Ishikawa (cell line): ENCODE data around the gene PTPRM.

Experiments
- CEBPB ChIP-seq: IDR thresholded peaks from 2 replicates; pipeline ENCODE4 v1.6.1; 2012
- CREB1 ChIP-seq: IDR thresholded peaks from 2 replicates; pipeline ENCODE4 v1.6.1; 2012; ENCODE audit warnings: low read depth
- EP300 ChIP-seq: IDR thresholded peaks from 2 replicates; pipeline ENCODE4 v1.6.1; 2012; ENCODE audit warnings: borderline replicate concordance
- FOXM1 ChIP-seq: IDR thresholded peaks from 2 replicates; pipeline ENCODE4 v1.6.1; 2012; ENCODE audit warnings: low read depth, borderline replicate concordance
- RAD21 ChIP-seq: IDR thresholded peaks from 2 replicates; pipeline ENCODE4 v1.6.1; 2012; ENCODE audit warnings: low read depth
- REST ChIP-seq: IDR thresholded peaks from 2 replicates; pipeline ENCODE4 v1.6.1; 2012; ENCODE audit warnings: low read depth, mild to moderate bottlenecking
- TEAD4 ChIP-seq: IDR thresholded peaks from 2 replicates; pipeline ENCODE4 v1.6.1; 2012

DNA sequence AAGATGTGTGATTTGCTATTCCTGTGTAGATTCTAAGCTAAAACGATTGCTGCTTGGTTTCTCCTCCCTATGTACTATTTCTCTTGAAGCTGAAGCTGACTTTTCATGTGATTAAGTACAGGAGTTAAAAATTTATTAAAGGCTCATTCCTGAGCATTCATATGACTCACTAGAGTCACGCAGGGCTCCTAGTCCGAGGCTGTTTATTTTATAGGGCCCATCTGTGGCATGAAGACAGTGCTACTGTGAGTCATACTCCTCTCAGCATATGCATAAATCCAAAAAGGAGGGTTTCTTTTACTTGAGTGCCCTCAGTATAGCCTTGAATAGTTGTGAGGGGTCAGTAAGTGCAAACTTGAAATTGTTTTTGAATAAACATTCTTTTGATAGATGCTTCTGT lies 378.8 kb downstream of the PTPRM start:
- TF ChIP-seq REST = no peak
- TF ChIP-seq CEBPB = no peak
- TF ChIP-seq FOXM1 = no peak
- no peak for TF ChIP-seq TEAD4
- TF ChIP-seq RAD21 = no peak
- no peak for TF ChIP-seq CREB1
- TF ChIP-seq EP300 = no peak
